GM23248 (cell line): ENCODE measurements around the gene IFNA21.

Experiments
- EZH2 ChIP-seq: fragments of 200-600 bp; sonication (generic); IDR thresholded peaks from 2 replicates; pipeline ENCODE4 v1.6.1; 2018; ENCODE audit warnings: antibody characterized with exemption, mild to moderate bottlenecking; ENCODE audit not compliant: insufficient read depth, poor library complexity, severe bottlenecking
- EZH2phosphoT487 ChIP-seq: fragments of 200-600 bp; sonication (generic); IDR thresholded peaks from 2 replicates; pipeline ENCODE4 v1.6.1; 2018; ENCODE audit warnings: antibody characterized with exemption, moderate library complexity, mild to moderate bottlenecking, low read depth; ENCODE audit not compliant: insufficient read depth

DNA sequence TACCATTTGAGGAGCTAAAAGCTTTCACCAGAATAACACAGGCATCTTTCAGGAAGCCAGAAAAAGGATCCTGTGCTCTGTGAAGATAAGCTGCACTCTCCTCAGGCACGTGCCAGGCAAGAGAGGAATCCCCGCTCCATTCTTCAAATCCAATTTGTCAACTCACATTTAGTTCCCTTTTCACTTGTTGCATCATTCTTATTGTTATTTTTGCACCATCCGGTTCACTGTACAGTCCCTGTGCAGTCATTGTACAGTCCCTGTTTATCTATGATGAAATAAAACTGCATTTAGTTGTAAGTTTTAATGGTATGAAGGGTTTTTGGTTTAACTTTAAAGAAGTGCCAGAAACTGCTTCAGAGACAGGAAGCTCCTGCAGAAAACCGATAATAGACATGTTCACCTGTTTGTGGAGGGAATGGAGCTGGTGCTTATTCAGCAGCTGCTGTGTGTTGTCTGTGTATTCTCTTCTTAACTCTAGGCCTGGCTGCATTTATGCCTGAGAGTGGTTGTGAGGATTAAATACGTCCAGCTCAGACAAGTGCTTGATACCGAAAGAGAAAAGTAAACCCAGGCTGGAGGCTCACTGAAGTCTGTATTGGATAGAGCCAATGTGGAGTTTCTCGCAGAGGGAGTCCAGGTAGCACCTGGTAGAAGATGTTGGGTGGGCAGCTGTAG, 47.2 kb downstream of the IFNA21 start:
- TF ChIP-seq EZH2 (no peak), EZH2phosphoT487 (no peak)
